Activated naive CD8-positive, alpha-beta T cell treated with anti-CD3 and anti-CD28 coated beads for 36 hours (primary cell): ENCODE measurements around the gene OR10A2. TPM values are rescaled to one million over a fixed set of nuclear protein-coding genes. Genes with fewer than 3 reads are reported as not detected.
"Not testable (repeated sequence)": the region's sequence is repeated elsewhere in the genome, so short reads cannot be mapped to it uniquely, and the experiment has no call there.

Experiments
- DNase-seq: peaks from one replicate; pipeline ENCODE4 v3.0.0; 2021
- H3K27ac Mint-ChIP-seq: one replicate; pipeline ENCODE4 v1.8.0; 2022; ENCODE audit warnings: mild to moderate bottlenecking, moderate library complexity, mixed read lengths
- H3K27me3 Mint-ChIP-seq: one replicate; pipeline ENCODE4 v1.8.0; 2022; ENCODE audit warnings: mild to moderate bottlenecking, mixed read lengths
- H3K36me3 Mint-ChIP-seq: one replicate; pipeline ENCODE4 v1.8.0; 2021; ENCODE audit warnings: mild to moderate bottlenecking, mixed read lengths
- H3K4me1 Mint-ChIP-seq: one replicate; pipeline ENCODE4 v1.8.0; 2021; ENCODE audit warnings: mixed read lengths
- H3K4me3 Mint-ChIP-seq: one replicate; pipeline ENCODE4 v1.8.0; 2022; ENCODE audit warnings: mild to moderate bottlenecking, moderate library complexity, mixed read lengths
- H3K9me3 Mint-ChIP-seq: one replicate; pipeline ENCODE4 v1.8.0; 2022; ENCODE audit warnings: mixed read lengths
- total RNA-seq, 2 experiments: library from RNA; stranded (reverse); gene quantifications; one replicate each; pipeline ENCODE4 v1.2.3, GENCODE V29; 2021

The OR10A2 gene
- not detected for total RNA-seq

DNA sequence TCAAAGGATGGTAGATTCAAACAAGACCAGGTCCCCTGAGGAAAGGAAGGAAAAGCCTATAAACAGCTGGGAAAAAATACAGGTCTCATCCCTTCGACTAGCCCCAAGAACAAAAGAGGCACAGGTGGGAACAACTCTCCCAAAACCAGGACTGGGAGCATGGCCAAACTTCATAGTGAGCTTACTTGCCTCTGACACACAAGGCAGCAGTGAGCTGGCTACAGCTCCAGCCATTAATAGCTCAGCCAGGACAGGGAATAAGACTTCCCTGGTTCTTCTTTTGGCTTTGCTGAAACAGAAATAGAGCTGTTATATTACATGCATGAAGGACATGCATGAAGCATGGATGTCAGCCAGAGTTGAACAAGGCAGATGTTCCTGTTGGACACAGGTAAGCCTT lies at the start of gene OR10A2:
Gene OR10A2, plus strand, starts transcription at position 97 of the 400 bp plus-strand sequence. CDS start 6,698 bp downstream, outside the sequence.
- Mint-ChIP-seq H3K9me3 (peaks cover 5% of the 10 kb centered on the region), H3K36me3 (peaks cover 3% of the 10 kb centered on the region), H3K27me3 (peaks cover 3% of the 10 kb centered on the region), H3K27ac (no peak within 1 kb of the TSS), H3K4me3 (no peak within 1 kb of the TSS), H3K4me1 (no peaks in the 10 kb centered on the region)
- DNase-seq = no peak

- Mint-ChIP-seq H3K36me3 (peaks cover 3% of the 10 kb centered on the region), H3K27me3 (peaks cover 32% of the 10 kb centered on the region), H3K9me3 (no peaks in the 10 kb centered on the region), H3K4me3 (no peak overlapping the region), H3K4me1 (peaks cover 4% of the 10 kb centered on the region), H3K27ac (no peak overlapping the region)
- DNase-seq = no peak
Measured at GRCh38 chr11:6813656-6814055, 49.2 kb upstream of the OR10A2 start.

- Mint-ChIP-seq H3K9me3 (peaks cover 4% of the 10 kb centered on the region), H3K27me3 (peaks cover 10% of the 10 kb centered on the region), H3K36me3 (peaks cover 3% of the 10 kb centered on the region), H3K27ac (no peak overlapping the region), H3K4me3 (no peak overlapping the region), H3K4me1 (no peaks in the 10 kb centered on the region)
- no peak for DNase-seq
Measured at GRCh38 chr11:6817694-6818093, 45.2 kb upstream of the OR10A2 start.

GRCh38 chr11:6818967-6819366 lies 43.9 kb upstream of the OR10A2 start:
- Mint-ChIP-seq H3K4me3 (no peak overlapping the region), H3K27ac (no peak overlapping the region), H3K36me3 (peaks cover 3% of the 10 kb centered on the region), H3K27me3 (peaks cover 3% of the 10 kb centered on the region), H3K9me3 (peaks cover 4% of the 10 kb centered on the region), H3K4me1 (no peaks in the 10 kb centered on the region)
- no peak for DNase-seq

GRCh38 chr11:6824136-6824823 lies 38.6 kb upstream of the OR10A2 start:
- DNase-seq = no peak
- H3K9me3 Mint-ChIP-seq = peaks cover 4% of the 10 kb centered on the region
- no peak overlapping the region for H3K27ac Mint-ChIP-seq
- H3K27me3 Mint-ChIP-seq = peaks cover 4% of the 10 kb centered on the region
- no peaks in the 10 kb centered on the region for H3K4me1 Mint-ChIP-seq
- H3K4me3 Mint-ChIP-seq = no peak overlapping the region
- no peaks in the 10 kb centered on the region for H3K36me3 Mint-ChIP-seq

DNA sequence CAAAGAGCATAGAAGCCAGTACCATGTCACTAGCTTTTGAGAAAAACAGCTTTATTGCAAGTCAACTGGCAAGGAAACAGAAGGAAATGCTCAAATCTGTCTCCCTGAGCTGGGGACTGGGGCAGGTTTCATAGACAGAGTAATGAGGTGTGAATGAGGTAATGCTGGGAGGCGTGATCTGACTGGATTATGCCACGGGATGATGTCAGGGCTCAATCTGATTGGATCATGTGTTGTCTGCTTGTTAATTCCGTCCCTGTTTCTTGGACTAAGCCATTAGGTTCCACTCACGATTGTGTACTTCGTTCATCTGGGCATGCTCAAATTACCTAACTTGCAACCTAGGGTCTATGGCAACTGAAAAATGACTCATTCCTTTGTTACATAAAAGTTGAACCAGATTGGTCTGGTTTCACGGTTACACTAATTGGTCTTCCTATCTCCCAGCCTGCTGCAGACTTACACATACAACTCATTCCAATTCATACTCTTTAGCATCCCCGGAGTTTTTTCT lies 37.6 kb upstream of the OR10A2 start:
- Mint-ChIP-seq H3K4me1 (no peaks in the 10 kb centered on the region), H3K27me3 (peaks cover 4% of the 10 kb centered on the region), H3K27ac (no peak overlapping the region), H3K36me3 (no peaks in the 10 kb centered on the region), H3K9me3 (no peaks in the 10 kb centered on the region), H3K4me3 (no peak overlapping the region)
- DNase-seq = no peak

- peaks cover 8% of the 10 kb centered on the region for H3K27me3 Mint-ChIP-seq
- H3K27ac Mint-ChIP-seq = no peak overlapping the region
- no peaks in the 10 kb centered on the region for H3K36me3 Mint-ChIP-seq
- H3K9me3 Mint-ChIP-seq = no peaks in the 10 kb centered on the region
- no peak overlapping the region for H3K4me3 Mint-ChIP-seq
- no peak for DNase-seq
- H3K4me1 Mint-ChIP-seq = no peaks in the 10 kb centered on the region
Measured at GRCh38 chr11:6828103-6828502, 34.8 kb upstream of the OR10A2 start.

GRCh38 chr11:6833356-6833755 lies 29.5 kb upstream of the OR10A2 start:
- no peaks in the 10 kb centered on the region for H3K9me3 Mint-ChIP-seq
- no peaks in the 10 kb centered on the region for H3K36me3 Mint-ChIP-seq
- no peaks in the 10 kb centered on the region for H3K4me1 Mint-ChIP-seq
- peaks cover 8% of the 10 kb centered on the region for H3K27me3 Mint-ChIP-seq
- H3K4me3 Mint-ChIP-seq = no peak overlapping the region
- H3K27ac Mint-ChIP-seq = no peak overlapping the region
- DNase-seq = no peak

- Mint-ChIP-seq H3K27ac (no peak overlapping the region), H3K27me3 (peaks cover 4% of the 10 kb centered on the region), H3K4me3 (no peak overlapping the region), H3K9me3 (no peaks in the 10 kb centered on the region), H3K4me1 (no peaks in the 10 kb centered on the region), H3K36me3 (no peaks in the 10 kb centered on the region)
- DNase-seq = no peak
Measured at GRCh38 chr11:6834021-6834420, 28.8 kb upstream of the OR10A2 start.

DNA sequence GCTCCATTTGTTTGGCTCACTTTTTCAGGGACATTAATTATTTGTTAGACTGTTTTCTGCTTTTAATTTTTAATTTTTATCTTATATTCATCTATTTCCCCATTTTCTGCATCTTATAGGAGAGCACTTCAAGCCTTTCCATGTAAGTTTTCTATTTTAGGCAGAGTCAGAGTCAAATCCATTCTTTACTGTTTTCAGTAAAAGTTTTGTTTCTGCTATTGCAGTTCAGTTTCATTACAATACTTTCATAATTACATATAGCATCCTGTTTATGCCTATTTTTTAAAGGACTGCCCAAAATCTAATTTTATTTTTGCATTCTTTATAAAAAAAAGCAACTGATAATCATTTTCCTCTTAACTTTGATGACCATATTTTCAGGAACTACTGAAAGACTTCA lies 21.2 kb upstream of the OR10A2 start:
- no peak for DNase-seq
- H3K36me3 Mint-ChIP-seq = no peaks in the 10 kb centered on the region
- H3K4me3 Mint-ChIP-seq = no peak overlapping the region
- no peak overlapping the region for H3K27ac Mint-ChIP-seq
- H3K27me3 Mint-ChIP-seq = peaks cover 5% of the 10 kb centered on the region
- H3K9me3 Mint-ChIP-seq = no peaks in the 10 kb centered on the region
- no peaks in the 10 kb centered on the region for H3K4me1 Mint-ChIP-seq

DNA sequence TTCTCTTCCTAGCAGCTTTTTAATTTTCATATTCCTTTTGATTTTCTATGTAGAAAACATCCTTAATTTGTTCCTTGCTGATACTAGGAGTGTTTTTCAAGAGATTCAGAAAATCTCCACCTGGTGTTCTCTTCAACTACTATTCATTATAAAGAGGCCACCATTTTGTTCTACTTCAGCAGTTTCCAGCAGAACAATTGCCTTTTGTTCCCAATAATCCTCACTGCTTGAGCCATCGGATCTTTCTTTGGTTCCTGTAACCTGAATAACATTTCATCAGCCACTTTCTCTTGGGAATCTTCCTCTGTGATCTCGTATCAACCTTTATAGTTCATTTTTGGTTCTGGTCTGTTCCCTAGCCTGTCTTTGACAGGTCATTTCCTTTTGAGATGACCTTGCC lies 19.2 kb upstream of the OR10A2 start:
- peaks cover 5% of the 10 kb centered on the region for H3K27me3 Mint-ChIP-seq
- H3K4me1 Mint-ChIP-seq = no peaks in the 10 kb centered on the region
- no peaks in the 10 kb centered on the region for H3K36me3 Mint-ChIP-seq
- no peak overlapping the region for H3K4me3 Mint-ChIP-seq
- H3K27ac Mint-ChIP-seq = no peak overlapping the region
- H3K9me3 Mint-ChIP-seq = no peaks in the 10 kb centered on the region
- DNase-seq = no peak

DNA sequence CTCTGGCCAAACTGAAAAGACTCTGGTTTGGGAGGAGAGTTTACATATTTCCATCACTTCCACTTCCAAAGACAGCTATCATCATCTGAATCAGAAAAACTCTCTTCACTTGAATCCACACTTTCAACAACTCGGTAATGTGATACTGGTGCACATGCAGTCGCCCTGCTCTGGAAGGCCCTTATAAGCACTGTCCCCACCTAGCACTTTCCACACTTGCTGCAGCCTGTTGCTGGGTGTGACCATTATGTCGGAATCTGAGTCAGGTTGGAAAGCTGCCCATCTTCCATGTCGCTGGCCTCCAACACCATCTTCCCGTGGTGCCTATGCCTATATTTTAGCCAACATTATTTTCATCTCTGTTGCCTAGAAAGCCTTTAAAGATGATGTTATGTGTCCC lies 18.5 kb upstream of the OR10A2 start:
- H3K27me3 Mint-ChIP-seq = peaks cover 5% of the 10 kb centered on the region
- no peak overlapping the region for H3K27ac Mint-ChIP-seq

DNA sequence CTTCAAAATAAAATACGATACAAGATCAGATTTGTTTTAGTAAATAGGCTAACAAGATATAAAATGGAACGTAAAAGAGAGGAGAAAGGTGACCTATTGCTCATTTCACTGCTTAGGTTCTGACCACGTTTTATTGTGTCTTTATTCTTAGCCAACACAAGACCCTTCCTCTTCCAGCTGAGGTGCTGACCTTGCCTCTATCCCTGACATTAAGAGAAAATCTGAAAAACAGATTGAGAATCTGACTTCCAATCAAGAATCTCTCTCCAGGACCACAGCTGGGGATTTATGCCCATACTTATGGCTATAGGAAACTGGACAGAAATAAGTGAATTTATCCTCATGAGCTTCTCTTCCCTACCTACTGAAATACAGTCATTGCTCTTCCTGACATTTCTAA lies 17.5 kb upstream of the OR10A2 start, which contains the start of gene OR10A5:
Gene OR10A5, plus strand, starts transcription at position 301 of the 400 bp plus-strand sequence. Its CDS starts 0 bp downstream, at position 301.
- no peak within 1 kb of the TSS for H3K27ac Mint-ChIP-seq
- no peak for DNase-seq
- no peaks in the 10 kb centered on the region for H3K4me1 Mint-ChIP-seq
- H3K27me3 Mint-ChIP-seq = peaks cover 5% of the 10 kb centered on the region
- H3K36me3 Mint-ChIP-seq = no peaks in the 10 kb centered on the region
- H3K9me3 Mint-ChIP-seq = no peaks in the 10 kb centered on the region
- no peak within 1 kb of the TSS for H3K4me3 Mint-ChIP-seq

More for the DNA sequence above, 18.5 kb upstream of the OR10A2 start:
- no peak for DNase-seq
- Mint-ChIP-seq H3K4me3 (no peak overlapping the region), H3K4me1 (no peaks in the 10 kb centered on the region), H3K36me3 (no peaks in the 10 kb centered on the region), H3K9me3 (no peaks in the 10 kb centered on the region)

GRCh38 chr11:6850526-6850925 lies 12.3 kb upstream of the OR10A2 start:
- DNase-seq = no peak
- Mint-ChIP-seq H3K9me3 (peaks cover 13% of the 10 kb centered on the region), H3K27ac (no peak overlapping the region), H3K4me1 (no peaks in the 10 kb centered on the region), H3K4me3 (no peak overlapping the region), H3K36me3 (peaks cover 5% of the 10 kb centered on the region), H3K27me3 (peaks cover 5% of the 10 kb centered on the region)

- not testable (repeated sequence) for H3K36me3 Mint-ChIP-seq, DNase-seq, H3K4me1 Mint-ChIP-seq, H3K27me3 Mint-ChIP-seq, H3K27ac Mint-ChIP-seq, H3K4me3 Mint-ChIP-seq
- peaks cover 15% of the 10 kb centered on the region for H3K9me3 Mint-ChIP-seq
Measured at GRCh38 chr11:6854801-6855200, 8.1 kb upstream of the OR10A2 start.

GRCh38 chr11:6855971-6856541 lies 6.8 kb upstream of the OR10A2 start:
- peaks cover 3% of the 10 kb centered on the region for H3K27me3 Mint-ChIP-seq
- peaks cover 8% of the 10 kb centered on the region for H3K36me3 Mint-ChIP-seq
- H3K27ac Mint-ChIP-seq = no peak overlapping the region
- no peak for DNase-seq
- peaks cover 17% of the 10 kb centered on the region for H3K9me3 Mint-ChIP-seq
- H3K4me1 Mint-ChIP-seq = peaks cover 7% of the 10 kb centered on the region
- H3K4me3 Mint-ChIP-seq = no peak overlapping the region
